GM12878 (cell line): ENCODE results near the gene SLX4IP. TPM values are rescaled to one million over a fixed set of nuclear protein-coding genes. Genes with fewer than 3 reads are reported as not detected.

Source experiments
- ATAC-seq: fragments of 200-7000 bp; cut with Tn5 transposase; 3 replicates; pipeline ENCODE4 v1.9.1; 2020; ENCODE audit warnings: mild to moderate bottlenecking, moderate library complexity
- BruUV-seq: library from RNA; stranded (reverse); fragments of 400-500 nt; replicated peaks from 2 replicates; lab custom pipeline; 2021; lab: Mats Ljungman, UMichigan
- CTCF ChIA-PET: fragments of 300-600 bp; sonication (Branson Sonifier 250); formaldehyde crosslinking; extraction: SDS; loops from one replicate; lab custom pipeline; 2021; ENCODE audit warnings: inconsistent platforms; lab: Yijun Ruan, JAX
- POLR2A ChIA-PET: fragments of 350-600 bp; formaldehyde crosslinking; extraction: SDS; loops from one replicate; lab custom pipeline; 2021; ENCODE audit warnings: inconsistent platforms; lab: Charles Lee
- RAD21 ChIA-PET: fragments of 300-600 bp; sonication (Branson Sonifier 250); formaldehyde crosslinking; loops from one replicate; lab custom pipeline; 2023; ENCODE audit warnings: antibody characterized with exemption; ENCODE audit not compliant: unreplicated experiment; lab: Charles Lee
- SMC1A ChIA-PET: fragments of 300-600 bp; sonication (Branson Sonifier 250); formaldehyde crosslinking; loops from one replicate; lab custom pipeline; 2023; ENCODE audit not compliant: unreplicated experiment, uncharacterized antibody; lab: Charles Lee
- DNase-seq: peaks from one replicate; pipeline ENCODE4 v3.0.0-alpha.2; 2011; ENCODE audit warnings: low read depth, low spot score
- FAIRE-seq: peaks from 3 replicates; lab custom pipeline; 2011; peaks lifted over from hg19 to GRCh38; lab: Jason Lieb, UNC
- H2AFZ ChIP-seq: 2 replicates; pipeline ENCODE4 v1.6.0; 2011; ENCODE audit warnings: low read depth, low read length, control low read depth; ENCODE audit not compliant: control insufficient read depth
- H3K27ac ChIP-seq: 2 replicates; pipeline ENCODE4 v1.5.1; 2011; ENCODE audit warnings: control low read depth; ENCODE audit not compliant: control insufficient read depth, insufficient read depth
- H3K27me3 ChIP-seq, 2 experiments: replicated peaks in 1 of 2; 2 replicates each; pipeline versions ENCODE4 v1.6.0 to v1.6.1; 2011; ENCODE audit warnings: low read length in 1 of 2; ENCODE audit not compliant: control insufficient read depth in 2 of 2, insufficient read depth in 2 of 2
- H3K36me3 ChIP-seq, 2 experiments: 2 replicates each; pipeline ENCODE4 v1.5.1; 2011; ENCODE audit warnings: low read length in 1 of 2; ENCODE audit not compliant: control insufficient read depth in 2 of 2, insufficient read depth in 2 of 2
- H3K4me1 ChIP-seq: 2 replicates; pipeline ENCODE4 v1.6.1; 2011; ENCODE audit warnings: mild to moderate bottlenecking, low read length, moderate library complexity, mixed read lengths; ENCODE audit not compliant: control insufficient read depth, insufficient read depth
- H3K4me2 ChIP-seq: 2 replicates; pipeline ENCODE4 v1.6.0; 2011; ENCODE audit warnings: control low read depth; ENCODE audit not compliant: control insufficient read depth, insufficient read depth
- H3K4me3 ChIP-seq: fragments of 200-600 bp; sonication (generic); 2 replicates; pipeline ENCODE4 v1.5.1; 2016
- H3K79me2 ChIP-seq: 2 replicates; pipeline ENCODE4 v1.6.0; 2011; ENCODE audit warnings: low read length; ENCODE audit not compliant: control insufficient read depth, insufficient read depth
- H3K9ac ChIP-seq: 2 replicates; pipeline ENCODE4 v1.8.0; 2011; ENCODE audit warnings: low read length, control low read depth, mixed read lengths; ENCODE audit not compliant: control insufficient read depth, insufficient read depth
- H3K9me3 ChIP-seq: replicated peaks from 3 replicates; pipeline ENCODE4 v1.5.1; 2011; ENCODE audit warnings: mild to moderate bottlenecking, low read length; ENCODE audit not compliant: control insufficient read depth, insufficient read depth
- H4K20me1 ChIP-seq: 2 replicates; pipeline ENCODE4 v1.6.0; 2011; ENCODE audit not compliant: control insufficient read depth, insufficient read depth
- ASH2L ChIP-seq: fragments of 300-600, 200-600 bp; sonication (generic); IDR thresholded peaks from 2 replicates; pipeline ENCODE4 v1.6.1; 2017; ENCODE audit warnings: low read depth, mild to moderate bottlenecking, borderline replicate concordance
- BACH1 ChIP-seq: fragments of 450-650 bp; IDR thresholded peaks from 2 replicates; pipeline ENCODE4 v1.6.1; 2017; ENCODE audit warnings: mild to moderate bottlenecking, borderline replicate concordance
- BHLHE40 ChIP-seq, 2 experiments: fragments of 450-650 bp in 1 of 2; IDR thresholded peaks; 2 replicates each; pipeline ENCODE4 v1.6.1; 2011 to 2017; ENCODE audit warnings: low read depth in 2 of 2, borderline replicate concordance in 1 of 2, improper control_type of control experiment in 1 of 2, low read length in 1 of 2, mild to moderate bottlenecking in 1 of 2
- CREB1 ChIP-seq: IDR thresholded peaks from 2 replicates; pipeline ENCODE4 v1.6.1; 2012; ENCODE audit warnings: low read depth, mild to moderate bottlenecking, inconsistent platforms
- IKZF1 ChIP-seq: fragments of 450-650 bp; conservative IDR thresholded peaks from 2 replicates; pipeline ENCODE4 v1.6.1; 2017; ENCODE audit warnings: antibody characterized with exemption, mild to moderate bottlenecking
- MLLT1 ChIP-seq: fragments of 450-650 bp; IDR thresholded peaks from 2 replicates; pipeline ENCODE4 v1.6.1; 2016; ENCODE audit warnings: mild to moderate bottlenecking
- NRF1 ChIP-seq: conservative IDR thresholded peaks from 2 replicates; pipeline ENCODE4 v1.6.1; 2011; ENCODE audit warnings: mild to moderate bottlenecking, low read depth, low read length, improper control_type of control experiment
- PBX3 ChIP-seq: IDR thresholded peaks from 2 replicates; pipeline ENCODE4 v1.6.1; 2011; ENCODE audit warnings: mild to moderate bottlenecking, low read depth, low read length, moderate library complexity; ENCODE audit not compliant: insufficient replicate concordance
- POLR2A ChIP-seq: IDR thresholded peaks from 2 replicates; pipeline ENCODE4 v1.6.1; 2011; ENCODE audit warnings: low read depth, mild to moderate bottlenecking, low read length
- POLR2AphosphoS5 ChIP-seq: IDR thresholded peaks from 2 replicates; pipeline ENCODE4 v1.6.1; 2011; ENCODE audit warnings: mild to moderate bottlenecking, low read length, inconsistent platforms
- RB1 ChIP-seq: fragments of 450-650 bp; formaldehyde crosslinking; IDR thresholded peaks from 2 replicates; pipeline ENCODE4 v1.6.1; 2017; ENCODE audit warnings: mild to moderate bottlenecking, borderline replicate concordance
- RELB ChIP-seq: fragments of 450-650 bp; IDR thresholded peaks from 2 replicates; pipeline ENCODE4 v1.6.1; 2017; ENCODE audit warnings: low read depth, mild to moderate bottlenecking, moderate library complexity
- RFX5 ChIP-seq: IDR thresholded peaks from 2 replicates; pipeline ENCODE4 v1.6.1; 2011; ENCODE audit warnings: low read depth, low read length, improper control_type of control experiment
- SIN3A ChIP-seq: IDR thresholded peaks from 2 replicates; pipeline ENCODE4 v1.6.1; 2012; ENCODE audit warnings: low read depth, low read length, improper control_type of control experiment
- SMARCA5 ChIP-seq: fragments of 450-650 bp; IDR thresholded peaks from 2 replicates; pipeline ENCODE4 v1.6.1; 2017; ENCODE audit warnings: mild to moderate bottlenecking
- TCF3 ChIP-seq: IDR thresholded peaks from 2 replicates; pipeline ENCODE4 v1.6.1; 2012; ENCODE audit warnings: low read depth, mild to moderate bottlenecking, low read length, borderline replicate concordance; ENCODE audit not compliant: insufficient read depth
- ZNF622 ChIP-seq: fragments of 450-650 bp; IDR thresholded peaks from 2 replicates; pipeline ENCODE4 v1.6.1; 2017; ENCODE audit warnings: mild to moderate bottlenecking, inconsistent platforms
- WGBS: methylation state at CpG from one replicate; pipeline ENCODE4 v1.1.6; 2016; ENCODE audit warnings: low lambda C conversion rate; ENCODE audit not compliant: insufficient replicate concordance, insufficient coverage; ENCODE audit errors: missing lambda C conversion rate; 5-methylcytosine and 5-hydroxymethylcytosine counted together
- in situ Hi-C: fragments of 300-500 bp; cut with MboI; formaldehyde crosslinking; loops from 9 replicates; pipeline ENCODE4 v1.14.3; 2018; ENCODE audit warnings: mixed read lengths
- intact Hi-C: fragments of 100-400 bp; cut with micrococcal nuclease; formaldehyde crosslinking; loops from one replicate; pipeline ENCODE4 v1.14.2; 2022; ENCODE audit not compliant: unreplicated experiment
- polyA plus RNA-seq, 11 experiments: library from polyadenylated mRNA; depleted of rRNA in 4 of 11; unstranded in 6 of 11; stranded (reverse) in 5 of 11; fragments of >200 nt; fragmentation: Nextera tagmentation in 4 of 11; fragmentation: Illumina TruSeq in 1 of 11; extraction: Ambion mirVana in 4 of 11; extraction: Trizol in 1 of 11; gene quantifications; 1 replicate in 1 of 11; 2 replicates in 10 of 11; pipeline versions ENCODE4 v1.2.1 to v1.2.3, GENCODE V29; 2011 to 2016; ENCODE audit warnings: inconsistent platforms in 2 of 11, missing spikeins in 2 of 11, low read depth in 1 of 11
- total RNA-seq, 4 experiments: library from RNA; depleted of rRNA in 3 of 4; stranded (reverse); fragments of >200 nt in 3 of 4; fragmentation: Illumina TruSeq in 1 of 4; extraction: Trizol in 1 of 4; gene quantifications; 2 replicates each; pipeline versions ENCODE4 v1.2.1 to v1.2.3, GENCODE V29; 2013 to 2021

Gene SLX4IP
- total and polyA plus RNA-seq, 10 of the 15 experiments (the other 5 are each of a cell fraction or from before 2014, with no cell fraction given) = 2.2 to 11.0 (median 6.3) TPM

GRCh38 chr20:10673842-10674683, 239.0 kb downstream of the SLX4IP start, which contains the start of gene JAG1:
Gene JAG1, minus strand, starts transcription at chr20:10673999. Its CDS starts 469 bp downstream, at chr20:10673530.
- H3K9me3 ChIP-seq = no peaks in the 10 kb centered on the region
- H3K4me3 ChIP-seq = peak within 1 kb of the TSS; percentile 81
- POLR2A ChIA-PET = interaction anchor here (1.5 to 2.1 kb wide), 2 partner anchors 122 to 593 kb away, joined by 4 to 6 read pairs; no protein-coding TSS in a partner anchor
- peak within 1 kb of the TSS; percentile 62 for H3K9ac ChIP-seq
- CTCF ChIA-PET = interaction anchor here (0.6 to 2.6 kb wide), 11 partner anchors 9 to 601 kb away, joined by 3 to 8 read pairs (median 4); no protein-coding TSS in a partner anchor
- peak within 1 kb of the TSS; percentile 81 for H2AFZ ChIP-seq
- in situ Hi-C loops (loop anchor here (5.0 to 10.0 kb wide), 2 partner anchors 598 to 871 kb away; no protein-coding TSS in a partner anchor), intact Hi-C loops (loop anchor here (1.0 to 10.0 kb wide), 8 partner anchors 199 to 870 kb away; no protein-coding TSS in a partner anchor)
- H3K27ac ChIP-seq = peak within 1 kb of the TSS; percentile 66
- ATAC-seq (peak; percentile 64), FAIRE-seq (no peak), DNase-seq (peak; percentile 60)
- peaks cover 0 to 5% of the 10 kb centered on the region in 2 experiments; a peak in 2 of 4 replicates for H3K27me3 ChIP-seq
- RAD21 ChIA-PET = interaction anchor here (0.6 to 3.9 kb wide), 9 partner anchors 85 to 593 kb away, joined by 3 to 30 read pairs (median 3); no protein-coding TSS in a partner anchor
- WGBS = 1% methylated on average over 75 of the region's 84 CpGs
- BruUV-seq = no TSS peak
- H3K4me2 ChIP-seq = peak within 1 kb of the TSS; percentile 32
- peaks cover 27% of the 10 kb centered on the region for H3K4me1 ChIP-seq
- H3K36me3 ChIP-seq = no peaks in the 10 kb centered on the region; a peak in 1 of 4 replicates
- H3K79me2 ChIP-seq = peaks cover 10% of the 10 kb centered on the region
- SMC1A ChIA-PET = interaction anchor here (1.0 to 2.1 kb wide), 6 partner anchors 18 to 872 kb away, joined by 3 to 5 read pairs (median 4); partner anchors contain the start of gene SLX4IP
- no peaks in the 10 kb centered on the region for H4K20me1 ChIP-seq
- TF ChIP-seq BACH1 (peak; percentile 71; the same call in 1 of the 2 replicates), CREB1 (no peak), ZNF622 (no peak), RB1 (0 out of 2 replicates have a peak, but pooled peaks have one; percentile 35), POLR2AphosphoS5 (peak; percentile 75), RELB (peak; percentile 23; the same call in 1 of the 2 replicates), SIN3A (0 out of 2 replicates have a peak, but pooled peaks have one; percentile 33), BHLHE40 (IDR thresholded peaks at IDR 0.05; ENCODE audit: borderline replicate concordance in 1 of 2, low read depth in 2 of 2, low read length in 1 of 2) (peak; percentile 5 to 56; a peak in 3 of 4 replicates), POLR2A (peak; percentile 72), MLLT1 (peak; percentile 23; the same call in 1 of the 2 replicates), TCF3 (peak; percentile 64; the same call in 1 of the 2 replicates), NRF1 (peak; percentile 27; the same call in 1 of the 2 replicates), SMARCA5 (peak; percentile 41; the same call in 1 of the 2 replicates), ASH2L (0 out of 2 replicates have a peak, but pooled peaks have one; percentile 40), RFX5 (no peak), IKZF1 (peak; percentile 95), PBX3 (no peak)
